Left ventricle myocardium inferior (tissue), 1 donor: Measurements from ENCODE around the gene ANP32B. TPM values are rescaled to one million over a fixed set of nuclear protein-coding genes. Genes with fewer than 3 reads are reported as not detected.

Experiments
- DNase-seq: peaks from one replicate; pipeline ENCODE4 v3.0.0-alpha.2; 2020
- H3K27ac ChIP-seq: fragments of 200-600 bp; replicated peaks from 2 replicates; pipeline ENCODE4 v1.8.0; 2021
- H3K27me3 ChIP-seq: fragments of 200-600 bp; 2 replicates; pipeline ENCODE4 v1.8.0; 2021; ENCODE audit warnings: low read depth
- H3K36me3 ChIP-seq: fragments of 200-600 bp; 2 replicates; pipeline ENCODE4 v1.8.0; 2021
- H3K4me1 ChIP-seq: fragments of 200-600 bp; 2 replicates; pipeline ENCODE4 v1.8.0; 2021
- H3K4me3 ChIP-seq: fragments of 200-600 bp; 2 replicates; pipeline ENCODE4 v1.8.0; 2021; ENCODE audit warnings: mild to moderate bottlenecking, moderate library complexity
- H3K9me3 ChIP-seq: fragments of 200-600 bp; replicated peaks from 2 replicates; pipeline ENCODE4 v1.8.0; 2021
- intact Hi-C: fragments of 100-400 bp; cut with micrococcal nuclease; formaldehyde crosslinking; loops from one replicate; pipeline ENCODE4 v1.11.0; 2022
- total RNA-seq: library from RNA; stranded (reverse); fragmentation: NEBNext Ultra II Directional; extraction: Animal tissue kit (Norgen Biotek cat#: 25700); gene quantifications from one replicate; pipeline ENCODE4 v1.2.1, GENCODE V29; 2021
- TF ChIP-seq, protein P1 (sequence below): fragments of 200-600 bp; IDR thresholded peaks from 2 replicates; pipeline ENCODE4 v1.8.0; 2021; ENCODE audit warnings: antibody characterized with exemption, mild to moderate bottlenecking, borderline replicate concordance
- donor health status: DM: no; HTN: yes; CAD: no; lungs with severe emphysema.

ANP32B gene
- total RNA-seq, 1 donor from 2014 or later: 49.9 TPM

DNA sequence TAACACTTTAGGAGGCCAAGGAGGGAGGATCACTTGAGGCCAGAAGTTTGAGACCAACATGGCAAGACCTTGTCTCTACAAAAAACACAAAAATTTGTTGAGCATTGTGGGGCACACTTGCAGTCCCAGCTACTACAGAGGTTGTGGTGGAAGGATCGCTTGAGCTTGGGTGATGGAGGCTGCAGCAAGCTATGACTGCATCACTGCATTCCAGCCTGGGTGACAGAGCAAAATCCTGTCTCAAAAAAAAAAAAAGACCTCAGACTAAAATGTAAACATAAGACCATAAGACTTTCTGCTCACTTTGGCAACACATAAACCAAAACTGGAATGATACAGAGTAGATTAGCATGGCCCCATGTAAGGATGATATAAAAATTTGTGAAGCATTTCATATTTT lies 48.8 kb downstream of the ANP32B start:
- H3K27me3 ChIP-seq: no peaks in the 10 kb centered on the region
- TF ChIP-seq, protein P1, sequence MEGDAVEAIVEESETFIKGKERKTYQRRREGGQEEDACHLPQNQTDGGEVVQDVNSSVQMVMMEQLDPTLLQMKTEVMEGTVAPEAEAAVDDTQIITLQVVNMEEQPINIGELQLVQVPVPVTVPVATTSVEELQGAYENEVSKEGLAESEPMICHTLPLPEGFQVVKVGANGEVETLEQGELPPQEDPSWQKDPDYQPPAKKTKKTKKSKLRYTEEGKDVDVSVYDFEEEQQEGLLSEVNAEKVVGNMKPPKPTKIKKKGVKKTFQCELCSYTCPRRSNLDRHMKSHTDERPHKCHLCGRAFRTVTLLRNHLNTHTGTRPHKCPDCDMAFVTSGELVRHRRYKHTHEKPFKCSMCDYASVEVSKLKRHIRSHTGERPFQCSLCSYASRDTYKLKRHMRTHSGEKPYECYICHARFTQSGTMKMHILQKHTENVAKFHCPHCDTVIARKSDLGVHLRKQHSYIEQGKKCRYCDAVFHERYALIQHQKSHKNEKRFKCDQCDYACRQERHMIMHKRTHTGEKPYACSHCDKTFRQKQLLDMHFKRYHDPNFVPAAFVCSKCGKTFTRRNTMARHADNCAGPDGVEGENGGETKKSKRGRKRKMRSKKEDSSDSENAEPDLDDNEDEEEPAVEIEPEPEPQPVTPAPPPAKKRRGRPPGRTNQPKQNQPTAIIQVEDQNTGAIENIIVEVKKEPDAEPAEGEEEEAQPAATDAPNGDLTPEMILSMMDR: no peak
- no peak overlapping the region for H3K27ac ChIP-seq
- H3K4me3 ChIP-seq: no peak overlapping the region
- no peak for DNase-seq
- intact Hi-C loops: loop anchor here (5.0 to 10.0 kb wide), 2 partner anchors 47 to 110 kb away; partner anchors contain the start of genes ANP32B and TRMO
- no peaks in the 10 kb centered on the region for H3K9me3 ChIP-seq
- no peaks in the 10 kb centered on the region for H3K36me3 ChIP-seq
- peaks cover 9% of the 10 kb centered on the region for H3K4me1 ChIP-seq

DNA sequence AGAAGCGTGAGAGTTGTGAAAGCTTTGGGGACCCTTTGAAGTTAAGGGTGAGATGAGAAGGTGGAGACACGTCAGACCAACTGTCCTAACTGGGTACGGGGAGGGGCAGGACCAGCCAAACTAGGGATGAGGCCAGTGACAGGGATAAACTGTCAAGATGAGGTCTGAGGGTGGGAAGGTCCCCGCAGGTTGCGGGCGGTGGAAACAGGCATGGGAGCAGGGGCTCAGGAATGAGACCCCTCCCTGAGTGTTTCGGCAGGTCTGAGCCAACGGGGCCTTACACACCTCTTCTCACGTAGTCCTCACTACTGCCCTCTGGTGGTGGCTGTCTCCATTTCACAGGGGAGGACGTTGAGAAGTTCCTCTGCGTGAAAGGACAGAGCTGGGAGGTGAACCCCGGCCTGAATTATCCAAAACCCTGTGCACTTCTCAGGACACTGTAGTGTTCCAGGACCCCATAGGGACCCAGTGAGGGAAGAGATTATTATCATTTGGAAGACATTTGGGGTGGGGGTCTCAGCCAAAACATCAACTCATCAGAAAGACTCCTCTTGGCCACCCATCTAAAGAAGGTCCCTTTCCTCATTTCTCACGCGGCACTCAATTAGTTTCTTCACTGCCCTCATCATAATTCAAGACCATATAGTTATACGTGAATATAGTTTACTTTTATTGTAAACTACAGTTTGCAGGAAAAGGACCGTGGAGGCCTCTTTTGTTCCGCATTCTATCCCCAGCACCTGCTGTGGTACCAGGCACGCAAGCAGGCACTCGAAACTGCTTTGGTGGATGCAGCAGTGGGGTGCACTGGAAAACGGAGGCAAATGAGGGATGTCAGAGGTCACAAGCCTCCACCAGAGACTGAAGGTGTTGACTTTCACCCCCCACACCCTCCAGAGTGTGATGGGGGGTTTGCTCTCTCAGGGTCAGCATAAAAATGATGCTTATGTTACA lies 51.7 kb downstream of the ANP32B start:
- Histone ChIP-seq H3K4me1 (peaks cover 22% of the 10 kb centered on the region), H3K27ac (no peak overlapping the region), H3K4me3 (peak overlapping the region; percentile 49), H3K27me3 (no peaks in the 10 kb centered on the region), H3K9me3 (no peaks in the 10 kb centered on the region), H3K36me3 (no peaks in the 10 kb centered on the region)
- intact Hi-C loops: loop anchor here (5.0 to 10.0 kb wide), 2 partner anchors 50 to 113 kb away; partner anchors contain the start of genes ANP32B and TRMO
- peak; percentile 81 for DNase-seq
- TF ChIP-seq, protein P1: peak; percentile 91

DNA sequence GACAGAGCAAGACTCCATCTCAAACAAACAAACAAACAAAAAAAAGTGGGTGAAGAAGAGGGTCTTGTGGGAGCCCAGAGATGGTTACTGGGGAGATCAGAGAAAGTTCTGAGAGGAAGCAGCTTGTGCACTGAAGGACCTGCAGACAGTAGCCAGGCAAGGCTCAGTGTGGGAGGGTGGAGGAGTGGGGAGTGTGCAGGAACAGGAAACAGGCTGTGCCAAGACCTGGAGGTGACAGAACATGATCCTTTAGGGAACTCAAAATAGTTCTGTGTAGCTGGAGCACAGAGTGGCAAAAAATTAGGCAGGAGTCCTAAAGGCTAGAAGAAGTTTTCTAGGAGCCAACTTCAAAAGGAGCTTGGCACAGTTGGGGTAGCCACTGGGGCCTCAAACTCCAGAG lies 54.2 kb downstream of the ANP32B start:
- intact Hi-C loops: loop anchor here (10.0 kb wide), 1 partner anchor 53 kb away; the partner anchor contains the start of gene ANP32B
- H3K36me3 ChIP-seq: no peaks in the 10 kb centered on the region
- TF ChIP-seq, protein P1: no peak
- peaks cover 22% of the 10 kb centered on the region for H3K4me1 ChIP-seq
- no peaks in the 10 kb centered on the region for H3K9me3 ChIP-seq
- H3K4me3 ChIP-seq: no peak overlapping the region
- no peaks in the 10 kb centered on the region for H3K27me3 ChIP-seq
- DNase-seq: peak; percentile 41
- H3K27ac ChIP-seq: peak overlapping the region; percentile 81

DNA sequence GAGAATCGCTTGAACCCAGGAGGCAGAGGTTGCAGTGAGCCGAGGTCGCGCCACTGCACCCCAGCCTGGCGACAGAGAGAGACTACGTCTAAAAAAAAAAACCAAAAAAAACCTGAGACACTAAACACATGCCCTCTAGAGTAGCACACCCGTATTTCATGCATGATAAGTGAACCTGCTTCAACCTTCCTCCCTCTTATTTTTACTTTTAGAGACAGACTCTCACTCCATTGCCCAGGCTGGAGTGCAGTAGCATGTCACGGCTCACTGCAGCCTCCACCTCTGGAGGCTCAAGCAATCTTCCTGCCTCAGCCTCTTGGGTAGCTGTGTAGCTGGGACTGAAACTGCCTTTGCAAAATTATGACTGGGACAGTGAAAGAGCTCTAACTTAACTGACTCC lies 55.8 kb downstream of the ANP32B start:
- intact Hi-C loops: loop anchor here (10.0 kb wide), 1 partner anchor 54 kb away; the partner anchor contains the start of gene ANP32B
- TF ChIP-seq, protein P1: no peak

DNA sequence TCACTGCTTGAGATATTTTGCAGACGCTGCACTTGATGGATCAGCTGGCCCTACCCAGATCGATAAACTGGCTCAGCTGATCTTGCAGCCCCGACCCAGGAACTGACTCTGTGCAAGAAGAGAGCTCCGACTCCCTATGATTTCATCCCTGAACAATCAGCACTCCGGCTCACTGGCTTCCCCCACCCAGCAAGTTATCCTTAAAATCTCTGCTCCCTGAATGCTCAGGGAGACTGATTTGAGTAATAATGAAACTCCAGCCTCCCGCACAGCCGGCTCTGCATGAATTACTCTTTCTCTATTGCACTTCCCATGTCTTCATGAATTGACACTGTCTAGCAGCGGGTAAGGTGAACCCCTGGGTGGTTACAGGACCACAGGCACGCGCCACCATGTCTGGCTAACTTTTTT lies 56.5 kb downstream of the ANP32B start:
- H3K9me3 ChIP-seq: no peaks in the 10 kb centered on the region
- DNase-seq: no peak
- no peak overlapping the region for H3K27ac ChIP-seq
- no peaks in the 10 kb centered on the region for H3K27me3 ChIP-seq
- peaks cover 21% of the 10 kb centered on the region for H3K4me1 ChIP-seq
- no peaks in the 10 kb centered on the region for H3K36me3 ChIP-seq
- H3K4me3 ChIP-seq: no peak overlapping the region
- TF ChIP-seq, protein P1: no peak
- intact Hi-C loops: loop anchor here (10.0 kb wide), 1 partner anchor 55 kb away; the partner anchor contains the start of gene ANP32B

More for the DNA sequence above, 55.8 kb downstream of the ANP32B start:
- H3K9me3 ChIP-seq: no peaks in the 10 kb centered on the region
- H3K4me1 ChIP-seq: peaks cover 22% of the 10 kb centered on the region
- H3K4me3 ChIP-seq: no peak overlapping the region
- H3K27ac ChIP-seq: no peak overlapping the region
- no peaks in the 10 kb centered on the region for H3K36me3 ChIP-seq
- DNase-seq: no peak
- H3K27me3 ChIP-seq: no peaks in the 10 kb centered on the region
